GM19035 (cell line): ENCODE measurements around the gene SETX.
A peak's percentile ranks its signal among the peaks of the same experiment; 100 is the strongest.
"Not testable (repeated sequence)": the region's sequence is repeated elsewhere in the genome, so short reads cannot be mapped to it uniquely, and the experiment has no call there.

Experiments
- ATAC-seq: cut with Tn5 transposase; IDR thresholded peaks from one replicate; pipeline ENCODE4 v1.9.1; 2021; ENCODE audit not compliant: unreplicated experiment

The SETX gene, protein sequence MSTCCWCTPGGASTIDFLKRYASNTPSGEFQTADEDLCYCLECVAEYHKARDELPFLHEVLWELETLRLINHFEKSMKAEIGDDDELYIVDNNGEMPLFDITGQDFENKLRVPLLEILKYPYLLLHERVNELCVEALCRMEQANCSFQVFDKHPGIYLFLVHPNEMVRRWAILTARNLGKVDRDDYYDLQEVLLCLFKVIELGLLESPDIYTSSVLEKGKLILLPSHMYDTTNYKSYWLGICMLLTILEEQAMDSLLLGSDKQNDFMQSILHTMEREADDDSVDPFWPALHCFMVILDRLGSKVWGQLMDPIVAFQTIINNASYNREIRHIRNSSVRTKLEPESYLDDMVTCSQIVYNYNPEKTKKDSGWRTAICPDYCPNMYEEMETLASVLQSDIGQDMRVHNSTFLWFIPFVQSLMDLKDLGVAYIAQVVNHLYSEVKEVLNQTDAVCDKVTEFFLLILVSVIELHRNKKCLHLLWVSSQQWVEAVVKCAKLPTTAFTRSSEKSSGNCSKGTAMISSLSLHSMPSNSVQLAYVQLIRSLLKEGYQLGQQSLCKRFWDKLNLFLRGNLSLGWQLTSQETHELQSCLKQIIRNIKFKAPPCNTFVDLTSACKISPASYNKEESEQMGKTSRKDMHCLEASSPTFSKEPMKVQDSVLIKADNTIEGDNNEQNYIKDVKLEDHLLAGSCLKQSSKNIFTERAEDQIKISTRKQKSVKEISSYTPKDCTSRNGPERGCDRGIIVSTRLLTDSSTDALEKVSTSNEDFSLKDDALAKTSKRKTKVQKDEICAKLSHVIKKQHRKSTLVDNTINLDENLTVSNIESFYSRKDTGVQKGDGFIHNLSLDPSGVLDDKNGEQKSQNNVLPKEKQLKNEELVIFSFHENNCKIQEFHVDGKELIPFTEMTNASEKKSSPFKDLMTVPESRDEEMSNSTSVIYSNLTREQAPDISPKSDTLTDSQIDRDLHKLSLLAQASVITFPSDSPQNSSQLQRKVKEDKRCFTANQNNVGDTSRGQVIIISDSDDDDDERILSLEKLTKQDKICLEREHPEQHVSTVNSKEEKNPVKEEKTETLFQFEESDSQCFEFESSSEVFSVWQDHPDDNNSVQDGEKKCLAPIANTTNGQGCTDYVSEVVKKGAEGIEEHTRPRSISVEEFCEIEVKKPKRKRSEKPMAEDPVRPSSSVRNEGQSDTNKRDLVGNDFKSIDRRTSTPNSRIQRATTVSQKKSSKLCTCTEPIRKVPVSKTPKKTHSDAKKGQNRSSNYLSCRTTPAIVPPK (N-terminal part only)

DNA sequence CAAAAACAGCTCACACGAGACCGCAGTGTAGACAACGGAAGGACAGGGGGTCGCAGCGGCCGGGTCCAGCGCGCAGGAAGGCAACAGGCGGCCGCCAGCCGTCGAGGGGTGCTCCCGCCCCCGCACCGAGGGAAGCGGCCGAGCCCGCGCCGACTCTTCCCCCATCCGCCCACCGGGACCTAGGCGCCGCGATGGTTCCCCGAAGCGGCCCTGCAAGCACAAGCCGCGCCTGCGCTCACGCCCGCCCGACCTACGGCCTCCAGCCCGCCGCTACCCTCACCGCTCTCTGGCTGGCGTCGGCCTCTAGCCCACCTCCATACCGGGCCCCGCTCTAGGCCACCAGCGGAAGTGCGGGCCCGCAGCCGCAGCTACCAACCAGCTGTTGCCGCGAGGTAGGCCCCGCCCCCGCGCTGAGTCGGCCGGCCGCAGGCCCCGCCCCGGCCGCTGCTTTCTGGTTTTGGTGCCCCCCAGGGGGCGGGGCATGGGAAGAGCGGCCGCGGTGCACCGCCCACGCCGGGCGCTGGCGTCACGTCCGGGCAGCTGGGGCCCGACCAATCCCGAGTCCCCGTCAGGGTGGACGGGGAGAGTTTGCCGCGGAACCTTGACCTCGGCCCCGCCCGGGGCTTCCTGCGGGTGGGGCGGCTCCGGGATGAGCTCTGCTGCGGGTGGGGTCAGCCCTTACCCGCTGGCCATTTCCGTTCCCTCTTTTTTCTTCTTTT is at the start of gene SETX:
SETX (minus strand) TSS at position 350 of the 719 bp plus-strand sequence. CDS start 5,558 bp downstream, outside the sequence.
- ATAC-seq: peak; percentile 84

DNA sequence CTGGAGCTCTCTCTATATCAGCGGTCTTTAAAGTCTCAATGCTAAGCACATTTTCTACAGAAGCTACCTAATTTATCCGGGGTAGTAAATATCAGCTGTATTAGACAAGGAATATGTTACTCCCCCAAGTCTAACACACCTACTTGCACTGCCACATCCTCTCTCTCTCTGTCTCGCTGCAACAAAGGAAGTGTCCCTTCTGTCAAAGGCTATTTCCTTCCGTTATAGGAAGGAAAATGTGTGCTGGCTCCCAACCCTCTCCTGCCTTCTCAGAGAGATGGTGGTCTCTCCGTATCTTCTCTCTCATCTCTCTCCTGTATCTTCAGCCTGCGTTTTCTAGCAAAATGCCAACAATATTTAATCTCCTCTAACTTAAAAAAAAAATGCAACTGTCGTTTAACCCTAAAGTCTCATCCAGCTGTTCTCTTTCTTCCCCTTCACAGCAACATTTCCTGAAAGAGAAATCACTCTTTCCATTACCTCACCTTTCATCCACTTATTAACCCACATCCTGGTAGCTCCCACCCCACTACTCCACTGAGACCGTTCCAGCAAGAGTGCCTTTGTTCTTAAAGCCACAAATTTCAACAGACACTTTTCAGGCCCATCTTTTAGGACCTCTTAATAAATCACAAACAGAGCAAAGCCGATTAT is 49.6 kb upstream of the SETX start:
- ATAC-seq: no peak

DNA sequence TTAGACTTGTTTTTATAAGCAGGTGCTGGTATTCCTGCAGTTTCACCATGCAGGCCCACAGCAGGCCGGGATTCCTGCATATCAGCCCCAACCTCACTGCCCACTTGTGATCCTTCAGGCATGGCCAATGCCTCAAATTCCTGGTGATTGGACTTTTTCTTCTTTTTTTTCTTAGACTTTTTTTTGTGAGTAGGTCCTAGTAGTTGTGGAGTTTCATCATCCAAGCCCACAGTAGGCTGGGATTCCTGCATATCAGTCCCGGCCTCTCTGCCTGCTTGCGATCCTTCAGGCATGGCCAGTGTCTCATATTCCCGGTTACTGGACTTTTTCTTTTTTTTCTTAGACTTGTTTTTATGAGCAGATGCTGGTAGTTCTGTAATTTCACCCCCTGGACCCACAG is 47.0 kb upstream of the SETX start:
- no peak for ATAC-seq

DNA sequence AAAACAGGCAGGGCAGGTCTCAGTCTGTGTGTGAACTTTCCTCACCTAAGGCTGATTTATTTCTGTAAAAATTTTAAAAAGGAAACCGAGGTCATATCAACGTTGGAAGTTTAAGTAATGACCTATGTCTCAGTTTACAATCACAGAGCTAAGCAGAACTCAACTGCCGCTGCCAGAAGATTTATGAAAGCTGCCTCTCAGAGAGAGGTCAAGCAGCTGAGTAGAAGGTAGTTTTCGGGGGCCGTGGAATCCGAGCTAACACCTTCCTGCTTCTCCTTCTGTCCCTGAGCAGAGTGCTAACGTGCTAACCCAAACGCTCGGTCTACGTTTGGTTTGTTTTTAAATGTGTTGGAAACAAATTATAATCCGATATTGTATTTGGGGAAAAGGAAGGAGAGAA is 40.8 kb upstream of the SETX start:
- ATAC-seq: no peak

DNA sequence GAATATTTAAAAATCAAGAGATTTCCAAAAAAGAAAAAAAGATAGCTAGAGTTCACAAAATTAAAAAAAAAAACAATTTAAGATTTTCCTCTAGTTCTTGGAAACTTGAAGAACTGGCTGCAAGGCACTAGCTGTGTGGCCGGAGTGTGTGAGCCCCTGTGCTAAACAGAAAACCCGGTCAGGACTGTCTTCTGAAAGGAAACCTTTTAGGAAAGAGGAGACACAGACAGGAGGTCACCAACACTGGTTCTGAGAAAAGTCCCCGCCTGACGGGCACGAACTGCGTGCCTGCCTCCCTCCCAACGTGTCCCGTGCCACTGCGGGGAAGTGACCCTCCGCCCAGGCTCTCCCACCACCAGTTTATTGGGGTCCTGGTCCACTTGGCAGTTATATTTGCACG is 36.7 kb upstream of the SETX start:
- ATAC-seq: no peak

DNA sequence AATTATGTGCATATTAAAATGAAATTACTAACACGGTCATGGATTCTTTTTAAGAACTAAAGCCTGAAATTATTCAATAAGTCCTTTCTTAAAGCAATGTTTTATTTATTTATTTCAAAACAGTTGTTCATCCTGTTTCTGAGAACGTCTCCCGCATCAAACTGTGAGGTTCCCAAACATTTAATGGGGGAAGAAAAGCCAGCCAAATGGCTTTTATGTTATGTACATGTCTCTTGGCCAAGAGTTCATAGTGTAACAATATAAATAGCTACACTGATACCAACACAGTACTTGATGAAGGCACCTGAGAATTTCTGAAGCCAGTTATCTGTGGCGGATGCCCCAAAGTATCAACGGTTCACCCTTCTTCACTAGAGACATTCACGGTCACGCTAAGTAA is 36.2 kb upstream of the SETX start:
- no peak for ATAC-seq

DNA sequence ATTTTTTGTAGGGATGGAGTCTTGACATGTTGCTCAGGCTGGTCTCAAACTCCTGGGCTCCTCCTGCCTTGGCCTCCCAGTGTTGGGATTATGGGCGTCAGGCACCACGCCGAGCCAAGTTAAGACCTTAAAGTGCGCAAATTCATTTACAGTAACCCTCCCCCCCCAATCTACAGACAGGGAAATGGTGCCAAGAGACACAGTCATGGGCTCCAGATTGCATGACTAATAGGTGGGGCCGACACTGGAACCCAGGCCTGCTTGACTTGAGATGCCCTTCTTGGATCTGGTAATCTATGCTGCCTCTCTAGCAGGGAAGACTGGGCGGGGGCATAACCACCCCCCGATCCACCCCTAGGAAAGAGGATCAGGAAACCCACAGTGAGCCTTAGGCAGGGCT is 32.3 kb upstream of the SETX start:
- no peak for ATAC-seq

DNA sequence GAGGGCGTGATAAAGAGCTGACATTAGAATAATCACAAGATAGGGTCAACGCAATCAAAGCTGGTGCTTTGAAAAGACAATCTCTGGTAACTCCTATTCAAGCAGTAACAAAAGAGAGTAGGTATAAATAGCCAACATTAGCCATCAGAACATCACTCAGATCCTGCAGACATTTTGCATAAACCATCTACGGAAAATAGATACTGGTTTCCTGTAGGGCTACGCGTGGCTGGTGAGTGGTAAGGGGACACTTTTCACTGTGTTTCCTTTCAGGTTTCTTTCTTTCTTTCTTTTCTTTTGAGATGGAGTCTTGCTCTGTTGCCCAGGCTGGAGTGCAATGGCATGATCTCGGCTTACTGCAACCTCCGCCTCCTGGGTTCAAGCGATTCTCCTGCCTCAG is 29.6 kb upstream of the SETX start:
- no peak for ATAC-seq

DNA sequence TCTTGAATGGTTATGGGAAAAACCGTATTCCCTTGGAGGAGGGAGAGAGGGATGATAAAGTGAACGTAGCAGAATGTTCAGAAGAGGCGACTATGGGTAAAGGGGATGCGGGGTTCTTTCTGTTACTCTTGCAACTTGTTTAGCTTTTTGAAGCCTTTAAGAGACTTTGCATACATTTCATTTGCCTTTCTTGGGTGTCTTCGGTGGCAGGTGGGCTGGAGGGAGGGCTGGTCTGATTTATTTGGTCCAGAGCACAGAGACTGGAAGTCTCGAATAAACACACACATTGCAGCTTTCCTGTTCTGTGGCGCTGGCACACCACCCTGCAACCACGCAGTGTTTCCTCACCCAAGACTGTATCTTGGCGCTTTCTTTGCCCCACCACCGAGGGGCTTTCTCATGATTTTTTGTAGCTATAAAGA is 28.7 kb upstream of the SETX start:
- ATAC-seq: no peak

DNA sequence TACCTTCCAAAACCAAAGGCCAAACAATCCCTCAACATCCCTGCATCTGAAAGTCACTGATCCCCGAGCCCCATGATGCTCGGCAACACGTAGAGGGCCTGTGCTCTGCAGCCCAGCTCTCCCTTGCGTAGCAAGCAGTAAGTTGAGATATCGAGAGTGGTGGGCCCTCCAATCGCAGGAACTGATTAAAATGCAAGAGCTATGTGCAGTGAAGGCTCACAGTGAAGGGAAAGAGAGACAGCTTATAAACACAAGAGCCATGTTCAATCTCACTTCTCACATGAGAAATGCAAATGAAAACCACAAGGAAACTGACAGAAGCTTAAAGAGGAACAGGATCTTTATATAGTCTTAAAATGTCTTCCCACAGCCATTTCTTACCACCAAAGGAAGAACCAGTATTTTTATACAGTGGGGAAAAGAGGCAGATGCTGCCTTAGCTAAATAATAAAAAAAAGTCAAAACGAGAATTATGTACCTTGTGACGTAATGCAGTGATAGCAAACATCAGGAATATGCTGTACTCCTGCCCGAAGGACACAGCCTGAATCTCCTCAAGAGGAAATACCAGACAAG is 27.3 kb upstream of the SETX start:
- peak; percentile 70 for ATAC-seq

DNA sequence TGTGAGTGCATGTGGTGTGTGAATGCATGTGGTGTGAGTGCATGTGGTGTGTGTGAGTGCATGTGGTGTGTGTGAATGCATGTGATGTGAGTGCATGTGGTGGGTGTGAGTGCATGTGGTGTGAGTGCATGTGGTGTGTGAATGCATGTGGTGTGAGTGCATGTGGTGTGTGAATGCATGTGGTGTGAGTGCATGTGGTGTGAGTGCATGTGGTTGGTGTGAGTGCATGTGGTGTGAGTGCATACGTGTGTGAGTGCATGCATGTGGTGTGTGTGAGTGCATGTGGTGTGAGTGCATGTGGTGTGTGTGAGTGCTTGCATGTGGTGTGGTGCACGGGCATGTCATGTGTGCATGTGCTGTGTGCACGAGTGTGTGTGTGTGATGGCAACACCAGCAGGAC is 23.6 kb upstream of the SETX start:
- ATAC-seq: not testable (repeated sequence)

DNA sequence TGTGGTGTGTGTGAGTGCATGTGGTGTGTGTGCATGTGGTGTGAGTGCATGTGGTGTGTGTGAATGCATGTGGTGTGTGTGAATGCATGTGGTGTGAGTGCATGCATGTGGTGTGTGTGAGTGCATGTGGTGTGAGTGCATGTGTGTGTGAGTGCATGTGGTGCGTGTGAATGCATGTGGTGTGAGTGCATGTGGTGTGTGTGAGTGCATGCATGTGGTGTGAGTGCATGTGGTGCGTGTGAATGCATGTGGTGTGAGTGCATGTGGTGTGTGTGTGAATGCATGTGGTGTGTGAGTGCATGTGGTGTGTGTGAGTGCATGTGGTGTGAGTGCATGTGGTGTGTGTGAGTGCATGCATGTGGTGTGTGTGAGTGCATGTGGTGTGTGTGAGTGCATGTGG is 23.0 kb upstream of the SETX start:
- ATAC-seq: not testable (repeated sequence)

DNA sequence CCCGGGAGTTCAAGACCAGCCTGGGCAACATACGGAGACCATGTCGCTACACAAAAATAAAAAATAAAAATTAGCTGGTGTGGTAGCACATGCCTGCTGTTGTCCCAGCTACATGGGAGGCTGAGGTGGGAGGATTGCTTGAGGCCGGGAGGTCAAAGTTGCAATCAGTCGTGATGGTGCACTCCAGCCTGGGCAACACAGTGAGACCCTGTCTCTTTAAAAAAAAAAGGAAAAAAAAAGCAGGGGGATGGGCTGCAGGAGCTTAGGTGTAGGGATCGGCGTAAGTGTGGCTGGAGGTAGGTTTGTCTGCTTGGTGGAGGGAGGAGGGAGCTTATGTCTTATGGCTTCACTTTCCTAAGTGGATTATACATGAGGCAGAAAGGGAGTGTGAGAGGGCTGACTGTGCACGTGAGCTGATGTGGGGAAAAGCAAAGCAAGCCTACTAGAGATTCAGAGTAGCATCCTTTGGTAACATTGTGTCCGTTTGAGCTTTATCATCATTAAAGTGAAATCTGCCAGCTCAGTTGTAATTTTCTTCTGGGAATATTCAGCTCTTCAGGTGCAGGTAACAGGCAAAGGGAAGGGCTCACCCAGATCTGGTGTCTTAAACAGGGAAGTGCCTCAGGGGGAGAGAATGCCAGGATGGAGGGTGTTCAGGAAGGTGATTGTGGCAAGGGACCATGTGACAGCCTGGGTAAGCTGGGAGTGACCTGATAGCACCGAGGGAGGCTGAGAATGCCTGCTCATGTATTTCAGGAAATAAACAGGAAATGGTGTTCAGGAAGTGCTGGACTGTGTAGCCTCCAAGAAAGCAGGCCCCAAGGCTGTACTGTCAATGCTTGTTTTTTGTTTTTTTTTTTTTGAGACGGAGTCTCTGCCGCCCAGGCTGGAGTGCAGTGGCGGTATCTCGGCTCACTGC is 17.6 kb upstream of the SETX start:
- no peak for ATAC-seq

DNA sequence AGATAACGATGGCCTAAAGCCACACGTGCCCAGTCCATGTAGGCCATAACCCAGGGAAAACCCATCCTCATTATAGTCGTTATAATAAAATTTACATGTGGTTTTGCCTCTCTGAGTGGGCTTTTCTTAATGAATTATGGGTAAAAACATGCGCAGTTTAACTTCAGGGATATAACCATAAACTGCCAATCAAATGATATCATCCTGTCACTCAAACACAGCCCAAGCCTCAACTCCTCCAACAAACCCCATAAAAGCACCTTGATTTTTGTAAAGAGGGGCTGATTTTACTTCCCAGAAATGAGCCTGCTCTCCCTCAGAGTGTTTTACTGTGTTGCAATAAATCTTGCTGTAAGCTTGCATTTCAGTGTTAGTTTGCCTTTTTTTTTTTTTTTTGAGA is 15.8 kb upstream of the SETX start:
- ATAC-seq: no peak

DNA sequence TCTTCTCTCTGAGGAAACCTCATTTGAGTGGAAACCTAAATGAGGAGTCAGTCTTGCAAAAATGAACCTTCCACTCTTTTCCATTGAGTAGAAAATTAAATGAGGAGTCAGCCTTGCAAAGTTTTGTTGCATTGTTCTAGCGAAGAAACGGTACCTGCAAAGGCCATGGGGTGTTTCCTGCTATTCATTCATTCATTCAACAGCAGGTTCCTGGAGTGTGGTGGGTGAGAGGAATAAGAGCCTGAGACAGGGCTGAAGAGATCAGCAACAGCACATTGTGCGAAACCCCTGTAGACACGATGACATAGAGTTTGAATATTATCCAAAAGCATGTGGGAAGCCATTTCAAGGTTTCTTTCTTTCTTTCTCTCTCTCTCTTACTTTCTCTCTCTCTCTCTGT is 14.6 kb upstream of the SETX start:
- no peak for ATAC-seq

DNA sequence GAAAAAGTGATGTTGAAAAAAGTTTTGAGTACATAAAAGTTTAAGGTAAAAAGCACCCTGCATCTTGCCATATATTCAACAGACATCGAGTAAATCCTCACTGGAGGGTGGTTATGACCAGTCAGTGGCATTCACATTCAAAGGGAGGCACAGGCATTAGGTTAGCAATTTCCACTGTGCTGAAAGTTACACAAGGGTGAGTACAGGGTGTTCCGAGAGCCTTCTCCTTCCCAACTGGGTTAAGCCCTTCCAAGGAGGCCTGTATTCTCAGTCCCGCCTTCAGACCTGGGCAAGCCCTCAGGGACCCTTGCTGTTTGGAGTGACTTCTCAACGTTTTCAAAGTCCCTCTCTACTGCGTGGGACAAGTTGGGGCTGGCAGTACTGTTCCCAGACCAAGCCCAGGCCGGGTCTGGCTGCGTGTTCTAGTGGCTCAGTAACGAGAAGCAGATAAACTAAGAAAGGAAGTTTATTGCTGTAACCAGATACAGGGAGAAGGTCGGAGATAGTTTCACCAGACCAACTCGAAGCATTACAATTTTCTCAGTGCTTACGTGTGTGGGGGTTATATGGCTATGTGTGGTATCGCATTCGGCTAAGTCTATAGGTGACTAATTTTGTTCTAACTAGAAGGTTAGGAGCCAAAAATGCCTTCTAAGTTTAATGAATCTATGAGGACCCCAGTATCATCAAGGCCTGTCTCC is 13.0 kb upstream of the SETX start:
- no peak for ATAC-seq

DNA sequence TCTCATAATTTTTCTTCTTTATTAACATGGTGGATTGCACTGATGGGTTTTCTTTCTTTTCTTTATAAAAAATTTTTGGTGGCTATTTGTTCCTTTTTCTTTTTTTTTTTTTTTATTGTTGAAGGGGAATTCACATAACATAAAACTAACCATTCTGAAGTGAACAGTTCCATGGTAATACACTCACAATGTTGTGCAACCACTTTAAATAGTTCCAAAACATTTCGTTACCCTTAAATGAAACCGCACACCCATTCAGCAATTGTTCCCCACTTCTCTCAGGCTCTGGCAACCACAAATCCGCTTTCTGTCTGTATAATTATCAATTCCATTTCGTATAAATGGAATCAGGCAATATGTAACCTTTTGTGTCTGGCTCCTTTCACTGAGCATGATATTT is 11.7 kb upstream of the SETX start:
- no peak for ATAC-seq

DNA sequence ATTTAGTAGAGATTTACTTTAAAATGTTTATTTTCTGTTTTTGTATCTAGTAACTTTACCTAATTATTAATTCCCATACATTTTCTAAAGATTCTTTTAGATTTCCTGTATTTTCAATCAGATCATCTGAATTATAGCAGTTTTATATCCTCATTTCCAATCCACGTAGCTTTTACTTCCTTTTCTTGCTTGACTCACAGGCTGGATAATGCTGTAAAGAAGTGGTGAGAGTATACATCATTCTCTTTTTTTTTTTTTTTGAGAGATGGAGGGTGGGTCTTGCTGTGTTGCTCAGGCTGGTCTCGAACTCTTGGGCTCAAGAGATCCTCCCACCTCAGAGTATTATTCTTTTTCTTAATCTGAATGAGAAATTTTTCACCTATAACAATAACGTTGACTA is 11.2 kb upstream of the SETX start:
- no peak for ATAC-seq
